ENCODE measurements around the gene LARP4.

DNA sequence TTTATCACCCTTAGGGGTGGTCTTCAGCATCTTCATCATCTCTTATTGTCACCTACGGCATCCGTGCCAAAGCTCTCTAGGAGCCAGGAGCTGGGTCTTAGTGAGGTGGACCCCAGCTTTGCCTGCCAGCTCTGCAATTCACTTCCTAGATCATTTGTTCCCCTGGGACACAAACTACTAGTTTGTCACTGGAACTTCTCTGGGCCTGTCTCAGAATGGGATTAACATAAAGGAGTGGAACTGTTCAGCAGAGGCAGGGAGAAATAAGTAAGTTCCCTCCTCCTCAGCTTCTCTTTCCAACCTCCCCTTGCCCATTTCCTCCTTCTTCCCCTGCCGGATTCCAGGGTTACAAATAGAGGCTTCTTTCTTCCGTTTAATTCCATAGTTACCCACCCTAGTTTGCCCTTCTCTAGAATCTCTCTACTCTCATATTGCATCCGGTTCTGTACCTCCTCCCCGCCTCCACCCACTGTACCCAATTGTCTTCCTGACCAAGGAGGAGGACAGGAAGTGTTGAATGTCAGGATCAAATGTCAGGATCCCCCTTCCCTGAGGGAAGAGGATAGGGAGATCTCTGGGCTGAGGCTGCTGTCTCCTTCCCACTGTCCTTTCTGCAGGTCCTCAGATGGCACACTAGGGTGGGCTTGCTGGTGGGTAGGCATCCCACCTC, 25.0 kb downstream of the LARP4 start:
- TF ChIP-seq, protein P1, sequence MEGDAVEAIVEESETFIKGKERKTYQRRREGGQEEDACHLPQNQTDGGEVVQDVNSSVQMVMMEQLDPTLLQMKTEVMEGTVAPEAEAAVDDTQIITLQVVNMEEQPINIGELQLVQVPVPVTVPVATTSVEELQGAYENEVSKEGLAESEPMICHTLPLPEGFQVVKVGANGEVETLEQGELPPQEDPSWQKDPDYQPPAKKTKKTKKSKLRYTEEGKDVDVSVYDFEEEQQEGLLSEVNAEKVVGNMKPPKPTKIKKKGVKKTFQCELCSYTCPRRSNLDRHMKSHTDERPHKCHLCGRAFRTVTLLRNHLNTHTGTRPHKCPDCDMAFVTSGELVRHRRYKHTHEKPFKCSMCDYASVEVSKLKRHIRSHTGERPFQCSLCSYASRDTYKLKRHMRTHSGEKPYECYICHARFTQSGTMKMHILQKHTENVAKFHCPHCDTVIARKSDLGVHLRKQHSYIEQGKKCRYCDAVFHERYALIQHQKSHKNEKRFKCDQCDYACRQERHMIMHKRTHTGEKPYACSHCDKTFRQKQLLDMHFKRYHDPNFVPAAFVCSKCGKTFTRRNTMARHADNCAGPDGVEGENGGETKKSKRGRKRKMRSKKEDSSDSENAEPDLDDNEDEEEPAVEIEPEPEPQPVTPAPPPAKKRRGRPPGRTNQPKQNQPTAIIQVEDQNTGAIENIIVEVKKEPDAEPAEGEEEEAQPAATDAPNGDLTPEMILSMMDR (IDR thresholded peaks at IDR 0.05): no peak
- no peak for TF ChIP-seq POLR2A (IDR thresholded peaks at IDR 0.05)
- TF ChIP-seq POLR2AphosphoS5 (IDR thresholded peaks at IDR 0.05): no peak

Measured in prostate gland (tissue), 2 donors.